ENCODE measurements around the gene SMYD1.

The SMYD1 gene

GRCh38 chr2:88074150-88074549 lies 6.5 kb downstream of the SMYD1 start:
- TF ChIP-seq CTCF (IDR thresholded peaks at IDR 0.05), result no peak

- TF ChIP-seq CTCF (IDR thresholded peaks at IDR 0.05), result no peak
Observed at GRCh38 chr2:88074854-88075292, 7.2 kb downstream of the SMYD1 start.

GRCh38 chr2:88077080-88077479 lies 9.5 kb downstream of the SMYD1 start:
- TF ChIP-seq CTCF (IDR thresholded peaks at IDR 0.05), result no peak

- TF ChIP-seq CTCF (IDR thresholded peaks at IDR 0.05), result no peak
Observed at GRCh38 chr2:88078643-88079172, 11.1 kb downstream of the SMYD1 start.

- TF ChIP-seq CTCF (IDR thresholded peaks at IDR 0.05), result no peak
Observed at GRCh38 chr2:88080545-88080944, 12.9 kb downstream of the SMYD1 start.

- no peak for TF ChIP-seq CTCF (IDR thresholded peaks at IDR 0.05)
Observed at GRCh38 chr2:88081924-88082608, 14.4 kb downstream of the SMYD1 start.

GRCh38 chr2:88082781-88083180 lies 15.2 kb downstream of the SMYD1 start:
- TF ChIP-seq CTCF (IDR thresholded peaks at IDR 0.05), result no peak

All from LNCAP (cell line).